Body of pancreas (tissue), 4 donors: Measurements from ENCODE around the gene IHH.

Source experiments
- CTCF ChIP-seq, 7 experiments: fragments of 450-650 bp in 4 of 7; fragments of 200-600 bp in 3 of 7; sonication (generic) in 3 of 7; IDR thresholded peaks; one replicate each; pipeline ENCODE4 v1.5.1; 2016 to 2019; ENCODE audit warnings: antibody characterized with exemption in 7 of 7
- POLR2A ChIP-seq, 3 donors: fragments of 450-650 bp; IDR thresholded peaks; one replicate each; pipeline ENCODE4 v1.6.1; 2016; ENCODE audit warnings: antibody characterized with exemption in 3 of 3, mild to moderate bottlenecking in 2 of 3

GRCh38 chr2:219062081-219062480, 1.4 kb upstream of the IHH start:
- TF ChIP-seq CTCF (IDR thresholded peaks at IDR 0.05): no peak
- TF ChIP-seq POLR2A (IDR thresholded peaks at IDR 0.05): no peak
